Left renal cortex interstitium (tissue), 4 donors: ENCODE data around the gene MFAP2. TPM values are rescaled to one million over a fixed set of nuclear protein-coding genes. Genes with fewer than 3 reads are reported as not detected.
"Not testable (repeated sequence)": the region's sequence is repeated elsewhere in the genome, so short reads cannot be mapped to it uniquely, and the experiment has no call there.

ENCODE experiments used
- DNase-seq, 4 donors: peaks; one replicate each; pipeline ENCODE4 v3.0.0-alpha.2; 2013; ENCODE audit warnings: low read depth in 4 of 4, low spot score in 2 of 4, missing footprints in 1 of 4
- polyA plus RNA-seq, 4 donors: library from polyadenylated mRNA; unstranded; fragments of 120-200 nt; gene quantifications; one replicate each; pipeline ENCODE4 v1.2.1, GENCODE V29; 2013; ENCODE audit not compliant: insufficient read length in 4 of 4

Gene MFAP2
- polyA plus RNA-seq, 4 donors: 186 to 305 (median 215) TPM

- DNase-seq: not testable (repeated sequence)
Observed at GRCh38 chr1:16933945-16934344, 46.5 kb downstream of the MFAP2 start.

GRCh38 chr1:16931206-16931934, 49.0 kb downstream of the MFAP2 start:
- DNase-seq: not testable (repeated sequence)

GRCh38 chr1:16929146-16930041, 51.0 kb downstream of the MFAP2 start:
- DNase-seq: not testable (repeated sequence)

GRCh38 chr1:16927711-16928485, 52.5 kb downstream of the MFAP2 start:
- DNase-seq: no peak

- no peak for DNase-seq
Observed at GRCh38 chr1:16927256-16927655, 53.2 kb downstream of the MFAP2 start.

GRCh38 chr1:16926491-16927073, 53.8 kb downstream of the MFAP2 start:
- peak in 1 of 4 donors; percentile 78 for DNase-seq

- no peak for DNase-seq
Observed at GRCh38 chr1:16925635-16926490, 54.6 kb downstream of the MFAP2 start.

GRCh38 chr1:16924919-16925477, 55.4 kb downstream of the MFAP2 start:
- DNase-seq: no peak

Other genes with a start within 250 kb of the MFAP2 start
- gene RNU1-4, start 240.1 kb downstream of the MFAP2 start, polyA plus RNA-seq: 1 to 10 TPM in 1 of 4 donors, not detected in 3; 2.1 TPM
- gene RNU1-2, start 84.6 kb downstream of the MFAP2 start, polyA plus RNA-seq: 1 to 10 TPM in 1 of 4 donors, not detected in 3; 2.1 TPM
- gene CROCC, start 58.7 kb downstream of the MFAP2 start, polyA plus RNA-seq: 10 to 100 TPM; 22.2 to 74.1 (median 51.3) TPM
- gene ATP13A2, start 31.3 kb upstream of the MFAP2 start, polyA plus RNA-seq: 10 to 100 TPM; 21.7 to 45.3 (median 37.0) TPM
- gene SDHB, start 73.4 kb upstream of the MFAP2 start, polyA plus RNA-seq: 100 to 1,000 TPM; 123 to 182 (median 144) TPM
- 1 to 10 TPM; 2.3 to 2.8 (median 2.4) TPM for gene PADI2, start 138.8 kb upstream of the MFAP2 start, polyA plus RNA-seq
- gene PADI1, start 224.5 kb upstream of the MFAP2 start, polyA plus RNA-seq: under 1 TPM in 3 of 4 donors, not detected in 1; 0.03 to 0.06 (median 0.05) TPM